Stomach (tissue), 9 donors: Measurements from ENCODE around the gene DERA. TPM values are rescaled to one million over a fixed set of nuclear protein-coding genes. Genes with fewer than 3 reads are reported as not detected.
"Not testable (repeated sequence)": the region's sequence is repeated elsewhere in the genome, so short reads cannot be mapped to it uniquely, and the experiment has no call there.

Experiments used
- DNase-seq, 2 donors: peaks; one replicate each; pipeline versions ENCODE4 v3.0.0 to v3.0.0-alpha.2; 2013 to 2019
- H3K27ac ChIP-seq, 5 donors: fragments of 200-600 bp in 4 of 5; sonication (generic) in 4 of 5; one replicate each; pipeline ENCODE4 v1.5.1; 2013 to 2019; ENCODE audit warnings: mild to moderate bottlenecking in 1 of 5, moderate library complexity in 1 of 5
- H3K27me3 ChIP-seq, 3 donors: fragments of 200-600 bp; sonication (generic); one replicate each; pipeline ENCODE4 v1.5.1; 2017 to 2019; ENCODE audit warnings: mixed run types in 1 of 3
- H3K36me3 ChIP-seq, 4 donors: fragments of 200-600 bp; sonication (generic); 1 replicate in 3 of 4; 2 replicates in 1 of 4; pipeline ENCODE4 v1.5.1; 2016 to 2019
- H3K4me1 ChIP-seq, 4 donors: fragments of 200-600 bp; sonication (generic); one replicate each; pipeline ENCODE4 v1.5.1; 2016 to 2019
- H3K4me3 ChIP-seq, 4 donors: fragments of 200-600 bp; sonication (generic) in 3 of 4; one replicate each; pipeline ENCODE4 v1.5.1; 2016 to 2019; ENCODE audit warnings: mild to moderate bottlenecking in 1 of 4
- H3K9me3 ChIP-seq, 4 donors: fragments of 200-600 bp; sonication (generic); one replicate each; pipeline ENCODE4 v1.5.1; 2016 to 2019
- EP300 ChIP-seq: sonication (generic); formaldehyde crosslinking; IDR thresholded peaks from one replicate; pipeline ENCODE4 v1.6.1; 2017; ENCODE audit warnings: antibody characterized with exemption
- POLR2A ChIP-seq, 4 donors: fragments of 450-650 bp; IDR thresholded peaks; one replicate each; pipeline ENCODE4 v1.6.1; 2016; ENCODE audit warnings: antibody characterized with exemption in 4 of 4, control low read depth in 2 of 4, mild to moderate bottlenecking in 1 of 4, moderate library complexity in 1 of 4
- POLR2AphosphoS5 ChIP-seq, 3 donors: sonication (generic); formaldehyde crosslinking; IDR thresholded peaks; one replicate each; pipeline ENCODE4 v1.6.1; 2016; ENCODE audit warnings: antibody characterized with exemption in 3 of 3
- WGBS, 5 donors: extraction: QIAGEN DNeasy Blood & Tissue Kit in 3 of 5; methylation state at CpG; one replicate each; pipeline versions ENCODE4 v1.1.5 to v1.1.7; 2013 to 2018; 5-methylcytosine and 5-hydroxymethylcytosine counted together
- intact Hi-C: fragments of 100-400 bp; cut with DNase I; formaldehyde crosslinking; loops from one replicate; pipeline ENCODE4 v1.15.1; 2023; ENCODE audit warnings: low total_unique reads
- polyA plus RNA-seq, 3 donors: library from polyadenylated mRNA; stranded (reverse); fragments of 200-250 nt; gene quantifications; one replicate each; pipeline ENCODE4 v1.2.3, GENCODE V29; 2013
- total RNA-seq, 5 donors: library from RNA; depleted of rRNA; stranded (reverse); fragments of >200 nt; gene quantifications; one replicate each; pipeline versions ENCODE4 v1.1.0 to v1.2.3, GENCODE V29; 2014 to 2016
- TF ChIP-seq, protein P1 (sequence below), 7 experiments: fragments of 450-650 bp in 4 of 7; fragments of 200-600 bp in 3 of 7; sonication (generic) in 3 of 7; IDR thresholded peaks; one replicate each; pipeline ENCODE4 v1.5.1; 2016 to 2019; ENCODE audit warnings: antibody characterized with exemption in 7 of 7, control low read depth in 2 of 7, mild to moderate bottlenecking in 1 of 7
- donor health status: healthy with polysubstance abuse.
- donor health status: Bipolar disorder and iron deficiency.
- donor health status: healthy.

The DERA gene
- total and polyA plus RNA-seq, 8 donors = 3.2 to 53.6 (median 23.5) TPM

DNA sequence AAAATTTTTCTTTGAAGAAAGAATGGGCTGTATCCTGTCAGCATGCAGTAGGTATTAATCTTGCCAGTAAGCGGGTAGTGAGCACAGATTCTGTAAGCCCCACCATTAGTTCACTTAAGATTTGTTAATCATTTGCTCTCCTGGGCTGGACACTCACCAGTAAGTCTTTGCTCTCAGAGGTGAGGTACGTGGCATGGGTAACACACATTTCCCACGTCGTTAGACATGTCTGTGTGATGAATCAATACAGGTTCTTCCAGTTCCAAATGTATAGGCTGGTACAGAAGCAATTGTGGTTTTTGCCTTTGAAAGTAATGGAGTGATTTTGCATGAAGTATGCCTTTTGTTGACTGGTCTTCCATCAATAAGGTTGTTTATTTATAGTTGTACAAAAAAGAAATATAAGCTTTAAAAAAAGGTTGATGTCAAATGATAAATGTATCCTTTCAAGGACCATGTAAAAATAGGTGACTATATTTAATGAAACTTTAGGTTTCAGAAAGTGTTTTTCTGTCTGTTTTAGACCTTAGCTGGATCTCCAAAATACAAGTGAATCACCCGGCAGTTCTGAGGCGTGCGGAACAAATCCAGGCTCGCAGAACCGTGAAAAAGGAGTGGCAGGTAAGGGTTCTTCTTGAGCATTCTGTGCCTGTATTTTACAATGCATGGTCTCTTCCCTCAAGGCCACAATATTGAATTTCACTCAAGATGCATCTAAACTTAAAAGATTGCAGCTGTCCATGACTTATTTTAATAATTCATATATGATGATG, 45.5 kb downstream of the DERA start:
- H3K4me3 ChIP-seq = no peak overlapping the region
- intact Hi-C loops = no loop called here
- peak in 1 of 2 donors; percentile 77 for DNase-seq
- TF ChIP-seq, protein P1, sequence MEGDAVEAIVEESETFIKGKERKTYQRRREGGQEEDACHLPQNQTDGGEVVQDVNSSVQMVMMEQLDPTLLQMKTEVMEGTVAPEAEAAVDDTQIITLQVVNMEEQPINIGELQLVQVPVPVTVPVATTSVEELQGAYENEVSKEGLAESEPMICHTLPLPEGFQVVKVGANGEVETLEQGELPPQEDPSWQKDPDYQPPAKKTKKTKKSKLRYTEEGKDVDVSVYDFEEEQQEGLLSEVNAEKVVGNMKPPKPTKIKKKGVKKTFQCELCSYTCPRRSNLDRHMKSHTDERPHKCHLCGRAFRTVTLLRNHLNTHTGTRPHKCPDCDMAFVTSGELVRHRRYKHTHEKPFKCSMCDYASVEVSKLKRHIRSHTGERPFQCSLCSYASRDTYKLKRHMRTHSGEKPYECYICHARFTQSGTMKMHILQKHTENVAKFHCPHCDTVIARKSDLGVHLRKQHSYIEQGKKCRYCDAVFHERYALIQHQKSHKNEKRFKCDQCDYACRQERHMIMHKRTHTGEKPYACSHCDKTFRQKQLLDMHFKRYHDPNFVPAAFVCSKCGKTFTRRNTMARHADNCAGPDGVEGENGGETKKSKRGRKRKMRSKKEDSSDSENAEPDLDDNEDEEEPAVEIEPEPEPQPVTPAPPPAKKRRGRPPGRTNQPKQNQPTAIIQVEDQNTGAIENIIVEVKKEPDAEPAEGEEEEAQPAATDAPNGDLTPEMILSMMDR (IDR thresholded peaks at IDR 0.05) = no peak
- TF ChIP-seq POLR2A (IDR thresholded peaks at IDR 0.05) = no peak
- H3K4me1 ChIP-seq = no peaks in the 10 kb centered on the region
- 78 to 89% (median 80%) methylated on average over 9 of the region's 9 CpGs for WGBS, 5 donors
- H3K27ac ChIP-seq = no peak overlapping the region
- no peaks in the 10 kb centered on the region for H3K9me3 ChIP-seq
- no peaks in the 10 kb centered on the region for H3K27me3 ChIP-seq
- H3K36me3 ChIP-seq = peaks cover 0 to 35% (median 29%) of the 10 kb centered on the region in 4 donors

DNA sequence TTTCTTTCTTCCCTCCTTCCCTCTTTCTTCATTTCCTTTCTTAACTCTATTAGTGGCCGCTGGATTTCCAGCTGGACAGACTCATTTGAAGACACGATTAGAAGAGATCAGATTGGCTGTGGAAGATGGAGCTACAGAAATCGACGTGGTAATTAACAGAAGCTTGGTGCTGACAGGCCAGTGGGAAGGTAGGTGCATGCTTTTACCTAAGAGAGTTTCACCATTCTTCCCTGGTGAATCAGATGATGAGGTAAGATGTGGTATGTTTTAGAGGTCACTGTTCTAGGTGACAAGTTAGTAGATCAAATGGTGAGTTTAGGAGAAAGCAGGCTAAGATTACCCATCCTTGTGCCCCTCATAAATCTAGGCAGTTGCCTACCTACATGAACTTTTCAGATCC, 51.6 kb downstream of the DERA start:
- WGBS, 5 donors = 91 to 96% (median 91%) methylated on average over 4 of the region's 4 CpGs

DNA sequence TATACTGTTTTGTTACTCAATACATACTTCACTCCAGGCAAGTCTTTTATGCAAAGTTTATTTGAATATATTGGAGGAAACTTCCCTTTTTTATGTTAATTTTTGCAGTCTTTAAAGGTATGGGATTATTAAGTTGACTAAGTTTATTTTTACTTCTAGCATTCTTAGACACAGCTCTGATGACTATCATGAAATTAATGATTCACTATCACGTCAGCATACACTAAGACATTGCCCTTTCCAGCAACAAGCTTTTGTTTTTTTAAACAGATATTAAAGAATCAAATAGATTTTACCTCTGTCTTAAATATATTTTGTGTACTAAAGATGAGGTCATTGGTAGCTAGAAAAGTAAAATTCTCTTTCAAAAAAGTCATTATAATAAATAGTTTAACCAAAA, 52.1 kb downstream of the DERA start:
- 74 to 85% (median 82%) methylated on average over 1 of the region's 1 CpG for WGBS, 5 donors
- intact Hi-C loops = no loop called here
- Histone ChIP-seq H3K4me1 (no peaks in the 10 kb centered on the region), H3K27ac (no peak overlapping the region), H3K4me3 (no peak overlapping the region), H3K36me3 (peaks cover 12 to 88% (median 78%) of the 10 kb centered on the region in 4 donors), H3K9me3 (no peaks in the 10 kb centered on the region), H3K27me3 (no peaks in the 10 kb centered on the region)
- DNase-seq = no peak
- TF ChIP-seq EP300 = no peak
- no peak for TF ChIP-seq POLR2A (IDR thresholded peaks at IDR 0.05)
- TF ChIP-seq, protein P1 (IDR thresholded peaks at IDR 0.05) = no peak
- no peak for TF ChIP-seq POLR2AphosphoS5 (IDR thresholded peaks at IDR 0.05)

More for the DNA sequence above, 51.6 kb downstream of the DERA start:
- Histone ChIP-seq H3K36me3 (peaks cover 12 to 88% (median 78%) of the 10 kb centered on the region in 4 donors), H3K4me1 (no peaks in the 10 kb centered on the region), H3K4me3 (no peak overlapping the region), H3K27ac (no peak overlapping the region), H3K9me3 (no peaks in the 10 kb centered on the region), H3K27me3 (no peaks in the 10 kb centered on the region)
- no peak for DNase-seq
- TF ChIP-seq, protein P1 (IDR thresholded peaks at IDR 0.05) = no peak
- TF ChIP-seq EP300 = no peak
- TF ChIP-seq POLR2AphosphoS5 (IDR thresholded peaks at IDR 0.05) = no peak
- no peak for TF ChIP-seq POLR2A (IDR thresholded peaks at IDR 0.05)
- intact Hi-C loops = no loop called here

DNA sequence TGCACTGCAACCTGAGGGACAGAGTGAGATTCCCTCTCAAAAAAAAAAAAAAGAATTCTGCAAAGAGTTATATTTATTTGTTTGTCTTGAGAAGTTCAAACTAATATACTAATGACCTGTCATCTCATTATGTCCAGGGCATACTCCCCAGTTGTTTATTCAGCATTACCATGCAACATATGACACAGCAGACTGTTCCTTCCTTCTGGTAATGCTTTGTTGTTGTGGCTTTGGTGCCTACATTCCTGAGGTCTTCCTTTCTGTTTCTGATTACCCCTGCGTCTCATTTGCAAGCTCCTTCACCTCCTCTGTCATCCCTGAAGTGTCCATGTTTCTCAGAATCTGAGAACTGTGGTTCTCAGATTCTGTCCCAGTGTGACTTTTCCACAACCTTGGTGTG, 55.3 kb downstream of the DERA start:
- 78 to 96% (median 81%) methylated on average over 1 of the region's 1 CpG for WGBS, 5 donors
- Histone ChIP-seq H3K27ac (no peak overlapping the region), H3K9me3 (no peaks in the 10 kb centered on the region), H3K4me3 (no peak overlapping the region), H3K36me3 (peaks cover 12 to 88% (median 60%) of the 10 kb centered on the region in 4 donors), H3K27me3 (no peaks in the 10 kb centered on the region), H3K4me1 (no peaks in the 10 kb centered on the region)
- intact Hi-C loops = no loop called here
- TF ChIP-seq EP300 (no peak), POLR2A (IDR thresholded peaks at IDR 0.05) (no peak), POLR2AphosphoS5 (IDR thresholded peaks at IDR 0.05) (no peak)
- TF ChIP-seq, protein P1 (IDR thresholded peaks at IDR 0.05) = no peak
- no peak for DNase-seq

DNA sequence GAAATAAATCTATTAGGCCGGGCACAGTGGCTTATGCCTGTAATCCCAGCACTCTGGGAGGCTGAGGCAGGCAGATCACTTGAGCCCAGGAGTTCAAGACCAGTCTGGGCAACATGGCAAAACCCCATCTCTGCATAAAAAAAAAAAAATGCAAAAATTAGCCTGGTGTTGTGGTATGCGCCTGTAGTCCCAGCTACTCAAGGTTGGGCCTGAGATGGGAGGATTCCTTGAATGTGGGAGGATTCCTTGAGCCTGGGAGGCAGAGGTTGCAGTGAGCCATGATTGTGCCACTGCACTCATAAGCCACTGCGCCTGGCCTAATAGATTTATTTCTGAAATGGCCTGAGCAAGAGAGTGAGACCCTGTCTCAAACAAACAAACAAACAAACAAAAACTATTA, 55.9 kb downstream of the DERA start:
- intact Hi-C loops, H3K9me3 ChIP-seq: not testable (repeated sequence)

More for the DNA sequence above, 55.9 kb downstream of the DERA start:
- H3K27me3 ChIP-seq, DNase-seq, H3K27ac ChIP-seq, H3K4me1 ChIP-seq, H3K4me3 ChIP-seq: not testable (repeated sequence)
- 95 to 99% (median 97%) methylated on average over 3 of the region's 3 CpGs for WGBS, 5 donors
- H3K36me3 ChIP-seq = peaks cover 12 to 87% (median 56%) of the 10 kb centered on the region in 4 donors
